ENCODE data around the gene ENTHD1. TPM values are rescaled to one million over a fixed set of nuclear protein-coding genes. Genes with fewer than 3 reads are reported as not detected.

The ENTHD1 gene
- total RNA-seq, 4 donors from 2014 or later = not detected

GRCh38 chr22:39815932-39816331, 77.6 kb downstream of the ENTHD1 start:
- no peak for DNase-seq (ENCODE audit: low spot score in 2 of 2)
- 38% methylated on average over 2 of the region's 2 CpGs for WGBS

GRCh38 chr22:39814899-39815298, 78.7 kb downstream of the ENTHD1 start:
- H3K9me3 ChIP-seq = no peaks in the 10 kb centered on the region

More at GRCh38 chr22:39815932-39816331, 77.6 kb downstream of the ENTHD1 start:
- H3K9me3 ChIP-seq = no peaks in the 10 kb centered on the region
- H3K27me3 ChIP-seq = peaks cover 14% of the 10 kb centered on the region
- TF ChIP-seq POLR2AphosphoS5 (IDR thresholded peaks at IDR 0.05) (no peak), CTCF (IDR thresholded peaks at IDR 0.05) (no peak), EP300 (IDR thresholded peaks at IDR 0.05) (no peak), POLR2A (IDR thresholded peaks at IDR 0.05) (no peak)
- no peak overlapping the region for H3K27ac ChIP-seq
- H3K4me3 ChIP-seq = no peak overlapping the region
- peaks cover 2% of the 10 kb centered on the region for H3K4me1 ChIP-seq
- H3K36me3 ChIP-seq = no peaks in the 10 kb centered on the region

GRCh38 chr22:39809772-39810557, 83.6 kb downstream of the ENTHD1 start:
- H3K36me3 ChIP-seq = no peaks in the 10 kb centered on the region
- H3K27me3 ChIP-seq = peaks cover 19% of the 10 kb centered on the region
- H3K4me3 ChIP-seq = no peak overlapping the region
- TF ChIP-seq POLR2AphosphoS5 (IDR thresholded peaks at IDR 0.05) (no peak), CTCF (IDR thresholded peaks at IDR 0.05) (no peak), EP300 (IDR thresholded peaks at IDR 0.05) (no peak), POLR2A (IDR thresholded peaks at IDR 0.05) (no peak)
- 80% methylated on average over 4 of the region's 4 CpGs for WGBS
- no peaks in the 10 kb centered on the region for H3K4me1 ChIP-seq
- no peak for DNase-seq (ENCODE audit: low spot score in 2 of 2)
- no peak overlapping the region for H3K27ac ChIP-seq
- H3K9me3 ChIP-seq = no peaks in the 10 kb centered on the region

More at GRCh38 chr22:39814899-39815298, 78.7 kb downstream of the ENTHD1 start:
- 51% methylated on average over 4 of the region's 4 CpGs for WGBS
- H3K27ac ChIP-seq = no peak overlapping the region
- no peak for DNase-seq (ENCODE audit: low spot score in 2 of 2)
- H3K4me1 ChIP-seq = no peaks in the 10 kb centered on the region
- TF ChIP-seq EP300 (IDR thresholded peaks at IDR 0.05) (no peak), POLR2AphosphoS5 (IDR thresholded peaks at IDR 0.05) (no peak), POLR2A (IDR thresholded peaks at IDR 0.05) (no peak), CTCF (IDR thresholded peaks at IDR 0.05) (no peak)
- no peak overlapping the region for H3K4me3 ChIP-seq
- peaks cover 14% of the 10 kb centered on the region for H3K27me3 ChIP-seq
- H3K36me3 ChIP-seq = no peaks in the 10 kb centered on the region

GRCh38 chr22:39808081-39808480, 85.5 kb downstream of the ENTHD1 start:
- WGBS = 39% methylated on average over 3 of the region's 3 CpGs
- H3K4me3 ChIP-seq = no peak overlapping the region
- no peaks in the 10 kb centered on the region for H3K36me3 ChIP-seq
- H3K27ac ChIP-seq = no peak overlapping the region
- no peak for TF ChIP-seq POLR2AphosphoS5 (IDR thresholded peaks at IDR 0.05)
- TF ChIP-seq CTCF (IDR thresholded peaks at IDR 0.05) = no peak
- no peak for TF ChIP-seq POLR2A (IDR thresholded peaks at IDR 0.05)
- TF ChIP-seq EP300 (IDR thresholded peaks at IDR 0.05) = no peak
- DNase-seq (ENCODE audit: low spot score in 2 of 2) = no peak
- H3K27me3 ChIP-seq = peaks cover 28% of the 10 kb centered on the region
- no peaks in the 10 kb centered on the region for H3K4me1 ChIP-seq
- H3K9me3 ChIP-seq = no peaks in the 10 kb centered on the region

- WGBS = 66% methylated on average over 2 of the region's 2 CpGs
Observed at GRCh38 chr22:39806109-39806508, 87.5 kb downstream of the ENTHD1 start.

More at GRCh38 chr22:39806109-39806508, 87.5 kb downstream of the ENTHD1 start:
- TF ChIP-seq POLR2AphosphoS5 (IDR thresholded peaks at IDR 0.05) = no peak
- TF ChIP-seq CTCF (IDR thresholded peaks at IDR 0.05) = no peak
- no peak for TF ChIP-seq POLR2A (IDR thresholded peaks at IDR 0.05)
- no peak for TF ChIP-seq EP300 (IDR thresholded peaks at IDR 0.05)
- H3K9me3 ChIP-seq = no peaks in the 10 kb centered on the region
- H3K27ac ChIP-seq = no peak overlapping the region
- H3K36me3 ChIP-seq = no peaks in the 10 kb centered on the region
- no peaks in the 10 kb centered on the region for H3K4me1 ChIP-seq
- H3K27me3 ChIP-seq = peaks cover 29% of the 10 kb centered on the region
- DNase-seq (ENCODE audit: low spot score in 2 of 2) = no peak
- no peak overlapping the region for H3K4me3 ChIP-seq

Data from suprapubic skin (tissue), 4 donors.